K562 (cell line): ENCODE results near the gene HOXB3. TPM values are rescaled to one million over a fixed set of nuclear protein-coding genes. Genes with fewer than 3 reads are reported as not detected.

ENCODE experiments used
- ATAC-seq: fragments of 200-7000 bp; cut with Tn5 transposase; 3 replicates; pipeline ENCODE4 v1.9.1; 2020; ENCODE audit warnings: moderate library complexity
- BruUV-seq: library from RNA; stranded (reverse); fragments of 400-500 nt; replicated peaks from 2 replicates; lab custom pipeline; 2021; lab: Mats Ljungman, UMichigan
- CTCF ChIA-PET: fragments of 300-600 bp; formaldehyde crosslinking; extraction: SDS; loops from one replicate; lab custom pipeline; 2021; ENCODE audit warnings: low intra/inter-chr PET ratio; lab: Yijun Ruan, JAX
- POLR2A ChIA-PET: fragments of 300-600, 350-650 bp; sonication (Branson Sonifier 250); formaldehyde crosslinking; extraction: SDS; loops from one replicate; lab custom pipeline; 2021; ENCODE audit warnings: antibody characterized with exemption, inconsistent platforms; lab: Yijun Ruan, JAX
- DNase-seq, 4 experiments: peaks; one replicate each; pipeline versions ENCODE4 v3.0.0 to v3.0.0-alpha.2; 2011 to 2018; ENCODE audit warnings: low spot score in 3 of 4, mixed read lengths in 3 of 4; ENCODE audit errors: extremely low read depth in 1 of 4
- FAIRE-seq: peaks from 2 replicates; lab custom pipeline; 2011; peaks lifted over from hg19 to GRCh38; lab: Jason Lieb, UNC
- H2AFZ ChIP-seq: 2 replicates; pipeline ENCODE4 v1.6.0; 2011; ENCODE audit warnings: low read depth, low read length, control low read depth, inconsistent platforms
- H3K27ac ChIP-seq: fragments of 200-600 bp; 3 replicates; pipeline ENCODE4 v1.8.0; 2011; ENCODE audit warnings: low read depth, mild to moderate bottlenecking, control low read depth, inconsistent platforms, low read length, moderate library complexity, mixed read lengths; ENCODE audit errors: extremely low read depth
- H3K27me3 ChIP-seq, 2 experiments: fragments of 300-600 bp in 1 of 2; 2 replicates in 1 of 2; 3 replicates in 1 of 2; pipeline versions ENCODE4 v1.6.0 to v1.8.0; 2011; ENCODE audit warnings: inconsistent platforms in 2 of 2, low read length in 2 of 2, mild to moderate bottlenecking in 1 of 2, mixed read lengths in 1 of 2, moderate library complexity in 1 of 2; ENCODE audit not compliant: control insufficient read depth in 2 of 2, insufficient read depth in 2 of 2
- H3K36me3 ChIP-seq: fragments of 300-600 bp; 3 replicates; pipeline ENCODE4 v1.8.0; 2011; ENCODE audit warnings: mild to moderate bottlenecking, low read length, inconsistent platforms; ENCODE audit not compliant: control insufficient read depth, insufficient read depth
- H3K4me1 ChIP-seq, 2 experiments: fragments of 200-600 bp in 1 of 2; replicated peaks in 1 of 2; 2 replicates in 1 of 2; 3 replicates in 1 of 2; pipeline versions ENCODE4 v1.5.1 to v1.8.0; 2011; ENCODE audit warnings: inconsistent platforms in 2 of 2, low read length in 2 of 2, mild to moderate bottlenecking in 1 of 2, mixed read lengths in 1 of 2, moderate library complexity in 1 of 2; ENCODE audit not compliant: control insufficient read depth in 2 of 2, insufficient read depth in 2 of 2
- H3K4me2 ChIP-seq: 2 replicates; pipeline ENCODE4 v1.6.1; 2011; ENCODE audit warnings: low read length, control low read depth, inconsistent platforms, mixed read lengths; ENCODE audit not compliant: insufficient read depth
- H3K4me3 ChIP-seq: fragments of 200-600 bp; sonication (generic), shearing (Covaris generic); 2 replicates; pipeline ENCODE4 v1.5.1; 2016; ENCODE audit warnings: control low read depth, inconsistent platforms
- H3K79me2 ChIP-seq: fragments of 200-600 bp; 3 replicates; pipeline ENCODE4 v1.8.0; 2011; ENCODE audit warnings: low read length, inconsistent platforms; ENCODE audit not compliant: control insufficient read depth, insufficient read depth
- H3K9ac ChIP-seq, 2 experiments: 2 replicates each; pipeline versions ENCODE4 v1.6.0 to v1.6.1; 2011; ENCODE audit warnings: low read depth in 2 of 2, low read length in 2 of 2, control low read depth in 1 of 2, inconsistent platforms in 1 of 2, mild to moderate bottlenecking in 1 of 2, mixed read lengths in 1 of 2; ENCODE audit not compliant: insufficient read depth in 1 of 2
- H3K9me1 ChIP-seq: one replicate; pipeline ENCODE4 v1.6.0; 2011; ENCODE audit warnings: inconsistent platforms, mild to moderate bottlenecking, low read length, moderate library complexity; ENCODE audit not compliant: control insufficient read depth, insufficient read depth
- H3K9me3 ChIP-seq: replicated peaks from 2 replicates; pipeline ENCODE4 v1.5.1; 2011; ENCODE audit warnings: low read depth, low read length, inconsistent platforms; ENCODE audit not compliant: control insufficient read depth, insufficient read depth
- H4K20me1 ChIP-seq: replicated peaks from 2 replicates; pipeline ENCODE4 v1.6.1; 2011; ENCODE audit warnings: low read length, inconsistent platforms, mixed read lengths; ENCODE audit not compliant: control insufficient read depth, insufficient read depth
- JUN ChIP-seq, 2 experiments: sonication (generic) in 1 of 2; formaldehyde crosslinking in 1 of 2; IDR thresholded peaks; 2 replicates each; pipeline versions ENCODE4 v1.6.1 to v1.8.0; 2012 to 2022; ENCODE audit warnings: borderline replicate concordance in 2 of 2, mild to moderate bottlenecking in 2 of 2, improper control_type of control experiment in 1 of 2, low read depth in 1 of 2, low read length in 1 of 2, missing genetic modification reagents in 1 of 2
- NR2C1 ChIP-seq, 2 experiments: fragments of 450-650 bp; IDR thresholded peaks; 2 replicates each; pipeline ENCODE4 v1.6.1; 2017; ENCODE audit warnings: mild to moderate bottlenecking in 2 of 2, antibody characterized with exemption in 1 of 2, inconsistent platforms in 1 of 2, missing compliant biosample characterization in 1 of 2, missing genetic modification characterization in 1 of 2
- TCF7 ChIP-seq: sonication (generic); IDR thresholded peaks from 2 replicates; pipeline ENCODE4 v1.6.1; 2016; ENCODE audit warnings: antibody characterized with exemption, borderline replicate concordance
- WGBS: fragments of 100-300 bp; shearing (Covaris generic); methylation state at CpG from one replicate; pipeline ENCODE4 v1.1.6; 2016; ENCODE audit warnings: low coverage, mixed read lengths; ENCODE audit not compliant: insufficient coverage; ENCODE audit errors: missing lambda C conversion rate; 5-methylcytosine and 5-hydroxymethylcytosine counted together
- in situ Hi-C: fragments of 300-500 bp; cut with MboI; formaldehyde crosslinking; loops from 4 replicates; pipeline ENCODE4 v1.15.0; 2018; ENCODE audit warnings: inconsistent platforms, mixed read lengths
- intact Hi-C: fragments of 100-400 bp; cut with micrococcal nuclease; formaldehyde crosslinking; loops from 2 replicates; pipeline ENCODE4 v1.14.2; 2022
- polyA plus RNA-seq, 8 experiments: library from polyadenylated mRNA; depleted of rRNA in 4 of 8; stranded (reverse) in 5 of 8; unstranded in 3 of 8; fragments of >200 nt; fragmentation: Nextera tagmentation in 2 of 8; fragmentation: Illumina TruSeq in 1 of 8; extraction: Ambion mirVana in 2 of 8; extraction: Trizol in 1 of 8; gene quantifications; 2 replicates each; pipeline versions ENCODE4 v1.2.1 to v1.2.3, GENCODE V29; 2011 to 2014; ENCODE audit warnings: inconsistent platforms in 1 of 8, missing spikeins in 1 of 8
- total RNA-seq, 7 experiments: library from RNA; depleted of rRNA in 6 of 7; stranded (reverse); fragments of >200 nt in 6 of 7; fragmentation: Illumina TruSeq in 2 of 7; extraction: Trizol in 2 of 7; gene quantifications; 2 replicates each; pipeline versions ENCODE4 v1.2.1 to v1.2.3, GENCODE V29; 2011 to 2021; ENCODE audit warnings: low replicate concordance in 1 of 7
- TF ChIP-seq, protein P1 (sequence below), 3 experiments: IDR thresholded peaks in 2 of 3; conservative IDR thresholded peaks in 1 of 3; 2 replicates each; pipeline ENCODE4 v1.5.1; 2011 to 2012; ENCODE audit warnings: low read length in 3 of 3, mild to moderate bottlenecking in 3 of 3, control low read depth in 2 of 3, improper control_type of control experiment in 1 of 3, inconsistent platforms in 1 of 3, low read depth in 1 of 3, mixed read lengths in 1 of 3, moderate library complexity in 1 of 3; ENCODE audit not compliant: insufficient read depth in 2 of 3

The HOXB3 gene
- total and polyA plus RNA-seq, 9 of the 15 experiments (the other 6 are each of a cell fraction or from before 2014, with no cell fraction given) = 2.4 to 41.3 (median 20.2) TPM

GRCh38 chr17:48561884-48562810, 27.9 kb downstream of the HOXB3 start:
- ATAC-seq (peak; percentile 81), DNase-seq (peak in 3 of 4 experiments; percentile 47 to 62 (median 59)), FAIRE-seq (peak; percentile 55)
- Histone ChIP-seq H3K27ac (no peak overlapping the region), H3K4me1 (peaks cover 10 to 22% of the 10 kb centered on the region in 2 experiments), H3K27me3 (no peaks in the 10 kb centered on the region), H3K79me2 (peaks cover 29% of the 10 kb centered on the region), H4K20me1 (no peaks in the 10 kb centered on the region), H3K9me1 (peaks cover 6% of the 10 kb centered on the region), H3K4me2 (no peak overlapping the region), H3K4me3 (no peak overlapping the region), H3K36me3 (peaks cover 89% of the 10 kb centered on the region; the same call in 2 of the 3 replicates), H3K9me3 (no peaks in the 10 kb centered on the region), H3K9ac (no peak overlapping the region), H2AFZ (no peak overlapping the region)
- in situ Hi-C loops = no loop called here
- intact Hi-C loops = no loop called here
- CTCF ChIA-PET = no interaction called here
- TF ChIP-seq NR2C1 (IDR thresholded peaks at IDR 0.05) = no peak
- no peak for TF ChIP-seq NR2C1 (tag; IDR thresholded peaks at IDR 0.05)
- TF ChIP-seq, protein P1, sequence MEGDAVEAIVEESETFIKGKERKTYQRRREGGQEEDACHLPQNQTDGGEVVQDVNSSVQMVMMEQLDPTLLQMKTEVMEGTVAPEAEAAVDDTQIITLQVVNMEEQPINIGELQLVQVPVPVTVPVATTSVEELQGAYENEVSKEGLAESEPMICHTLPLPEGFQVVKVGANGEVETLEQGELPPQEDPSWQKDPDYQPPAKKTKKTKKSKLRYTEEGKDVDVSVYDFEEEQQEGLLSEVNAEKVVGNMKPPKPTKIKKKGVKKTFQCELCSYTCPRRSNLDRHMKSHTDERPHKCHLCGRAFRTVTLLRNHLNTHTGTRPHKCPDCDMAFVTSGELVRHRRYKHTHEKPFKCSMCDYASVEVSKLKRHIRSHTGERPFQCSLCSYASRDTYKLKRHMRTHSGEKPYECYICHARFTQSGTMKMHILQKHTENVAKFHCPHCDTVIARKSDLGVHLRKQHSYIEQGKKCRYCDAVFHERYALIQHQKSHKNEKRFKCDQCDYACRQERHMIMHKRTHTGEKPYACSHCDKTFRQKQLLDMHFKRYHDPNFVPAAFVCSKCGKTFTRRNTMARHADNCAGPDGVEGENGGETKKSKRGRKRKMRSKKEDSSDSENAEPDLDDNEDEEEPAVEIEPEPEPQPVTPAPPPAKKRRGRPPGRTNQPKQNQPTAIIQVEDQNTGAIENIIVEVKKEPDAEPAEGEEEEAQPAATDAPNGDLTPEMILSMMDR (IDR thresholded peaks at IDR 0.05 in 2 of 3, conservative IDR thresholded peaks at IDR 0.05 in 1 of 3; ENCODE audit: insufficient read depth in 2 of 3, low read depth in 1 of 3, low read length in 3 of 3) = peak; percentile 36 to 47 (median 44); a peak in 5 of 6 replicates
- TF ChIP-seq JUN (IDR thresholded peaks at IDR 0.05; ENCODE audit: borderline replicate concordance, low read depth, low read length) = no peak
- TF ChIP-seq JUN (CRISPR knock-in tag; IDR thresholded peaks at IDR 0.05; ENCODE audit: borderline replicate concordance) = no peak
- no peak for TF ChIP-seq TCF7
- BruUV-seq = no TSS peak
- POLR2A ChIA-PET = interaction anchor here (1.4 to 1.6 kb wide), 2 partner anchors 15 to 17 kb away, joined by 3 to 8 read pairs; no protein-coding TSS in a partner anchor
- 85% methylated on average over 15 of the region's 15 CpGs for WGBS
